Measurements from ENCODE around the gene TAL1. TPM values are rescaled to one million over a fixed set of nuclear protein-coding genes. Genes with fewer than 3 reads are reported as not detected.

Gene TAL1
- not detected in 5 replicates for total RNA-seq (2022; extraction: Qiagen RNA extraction; ENCODE audit: low read depth)

DNA sequence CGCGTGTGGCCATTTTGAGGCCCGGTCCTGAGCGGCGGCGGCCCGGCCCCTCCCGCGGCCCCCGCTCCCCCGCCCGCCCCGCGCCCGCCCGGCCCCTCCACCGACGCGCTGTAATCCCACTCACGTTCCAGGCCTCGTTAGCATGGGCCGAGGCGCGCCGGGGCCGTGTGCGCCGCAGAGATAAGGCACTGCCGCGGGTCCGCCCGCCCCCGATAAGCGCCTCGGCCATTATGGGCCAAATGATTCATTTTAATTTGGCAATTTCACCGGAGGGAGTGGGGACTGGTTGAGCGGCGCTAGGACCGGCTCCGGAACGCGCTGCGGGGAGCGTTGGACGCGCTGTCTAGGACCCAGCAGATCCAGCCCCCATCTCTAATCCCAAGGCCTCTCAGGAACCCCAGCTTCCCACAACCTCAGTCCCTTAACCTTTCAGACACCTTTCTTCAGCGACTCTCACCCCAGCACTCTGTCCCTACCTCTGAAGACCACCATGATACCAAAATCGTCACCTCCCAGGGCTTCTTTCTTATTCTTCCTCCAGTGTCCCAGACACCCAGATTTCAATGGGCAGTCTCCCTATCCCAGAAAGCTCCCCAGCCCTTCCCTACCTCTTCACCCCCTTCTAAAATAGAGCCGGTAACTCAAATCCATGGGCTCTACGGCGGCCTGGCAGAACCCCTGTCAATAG lies at the start of gene TAL1:
Gene TAL1 (minus strand): TSS at position 39 of the 688 bp plus-strand sequence. CDS start 6,337 bp downstream, outside the sequence.

DNA sequence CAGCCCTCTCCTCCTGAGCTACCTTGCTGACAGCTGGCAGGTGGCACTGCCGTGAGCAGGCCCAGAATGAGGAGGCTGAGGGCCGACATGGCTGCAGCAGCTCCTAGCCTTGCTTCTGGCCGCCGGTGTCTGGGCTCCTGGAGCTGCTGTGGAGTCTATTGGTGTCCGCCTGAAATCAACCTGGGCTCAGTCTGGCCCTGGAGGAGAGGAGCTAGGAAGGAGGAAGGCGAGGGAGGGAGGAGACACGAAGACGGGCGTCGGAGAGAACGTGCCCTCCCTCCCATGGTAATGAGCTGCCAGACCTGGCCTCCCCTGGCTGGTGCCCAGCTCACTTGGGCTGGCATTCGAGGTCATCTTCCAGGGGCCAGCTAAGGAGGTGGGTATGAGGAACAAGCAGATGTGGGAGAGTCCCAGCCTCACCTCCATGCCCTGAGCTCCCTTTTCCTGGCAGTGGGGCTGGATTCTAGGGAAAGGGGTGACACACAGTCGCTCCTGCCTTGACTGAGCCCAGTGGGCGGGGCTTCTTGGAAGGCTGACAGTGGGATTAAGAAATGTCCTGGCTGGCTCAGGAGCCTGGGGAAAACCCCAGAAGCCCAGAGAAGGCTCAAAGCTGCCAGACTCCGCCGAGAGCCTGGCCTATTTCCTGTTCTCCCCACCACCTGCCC lies 42.0 kb downstream of the TAL1 start, which contains the start of gene PDZK1IP1:
Gene PDZK1IP1 (minus strand): TSS at position 193 of the 665 bp plus-strand sequence. CDS start 104 bp downstream, at position 89.

Other genes with a start within 250 kb of the TAL1 start
- 0.03 to 0.05 TPM in 2 of 5 replicates, not detected in the others for gene CYP4X1, start 208.6 kb downstream of the TAL1 start, total RNA-seq (2022; extraction: Qiagen RNA extraction; ENCODE audit: low read depth)
- not detected in 5 replicates for gene CYP4Z1, start 165.0 kb downstream of the TAL1 start, total RNA-seq (2022; extraction: Qiagen RNA extraction; ENCODE audit: low read depth)
- gene CYP4A22, start 94.8 kb downstream of the TAL1 start, total RNA-seq (2022; extraction: Qiagen RNA extraction; ENCODE audit: low read depth), result not detected in 5 replicates
- 6.1 to 9.3 TPM (median 7.9 TPM) in 5 replicates for gene PDZK1IP1, start 42.2 kb downstream of the TAL1 start, total RNA-seq (2022; extraction: Qiagen RNA extraction; ENCODE audit: low read depth)
- 10.7 to 12.2 TPM (median 11.7 TPM) in 5 replicates for gene STIL, start 81.9 kb upstream of the TAL1 start, total RNA-seq (2022; extraction: Qiagen RNA extraction; ENCODE audit: low read depth)
- gene CMPK1, start 101.6 kb upstream of the TAL1 start, total RNA-seq (2022; extraction: Qiagen RNA extraction; ENCODE audit: low read depth), result 61.9 to 78.7 TPM (median 69.0 TPM) in 5 replicates
- 0.06 to 0.10 TPM (median 0.06 TPM) in 4 of 5 replicates, not detected in the other for gene FOXE3, start 184.1 kb upstream of the TAL1 start, total RNA-seq (2022; extraction: Qiagen RNA extraction; ENCODE audit: low read depth)
- gene FOXD2, start 205.8 kb upstream of the TAL1 start, total RNA-seq (2022; extraction: Qiagen RNA extraction; ENCODE audit: low read depth), result 0.39 to 0.53 TPM (median 0.43 TPM) in 5 replicates

All from A549 treated with DMSO at 1 μM for 4 hours (cell line).